Glutamatergic neuron (in vitro differentiated cells): ENCODE measurements around the gene ADSS1. TPM values are rescaled to one million over a fixed set of nuclear protein-coding genes. Genes with fewer than 3 reads are reported as not detected.

Experiments
- DNase-seq: peaks from one replicate; pipeline ENCODE4 v3.0.0; 2022
- H3K27ac Mint-ChIP-seq: one replicate; pipeline ENCODE4 v1.8.0; 2020; ENCODE audit warnings: mild to moderate bottlenecking, mixed read lengths, inconsistent platforms; ENCODE audit not compliant: unreplicated experiment
- H3K27me3 Mint-ChIP-seq: one replicate; pipeline ENCODE4 v1.8.0; 2020; ENCODE audit warnings: mild to moderate bottlenecking, moderate library complexity, mixed read lengths, inconsistent platforms; ENCODE audit not compliant: unreplicated experiment
- H3K36me3 Mint-ChIP-seq: one replicate; pipeline ENCODE4 v1.8.0; 2020; ENCODE audit warnings: mild to moderate bottlenecking, mixed read lengths, inconsistent platforms; ENCODE audit not compliant: unreplicated experiment
- H3K4me1 Mint-ChIP-seq: one replicate; pipeline ENCODE4 v1.8.0; 2020; ENCODE audit warnings: mild to moderate bottlenecking, low read depth, mixed read lengths, inconsistent platforms; ENCODE audit not compliant: unreplicated experiment
- H3K4me3 Mint-ChIP-seq: one replicate; pipeline ENCODE4 v1.8.0; 2020; ENCODE audit warnings: mild to moderate bottlenecking, mixed read lengths, inconsistent platforms; ENCODE audit not compliant: unreplicated experiment
- H3K9me3 Mint-ChIP-seq: one replicate; pipeline ENCODE4 v1.8.0; 2020; ENCODE audit warnings: mild to moderate bottlenecking, moderate library complexity, mixed read lengths, inconsistent platforms; ENCODE audit not compliant: unreplicated experiment
- CTCF ChIP-seq: fragments of 200-600 bp; sonication (generic); IDR thresholded peaks from one replicate; pipeline ENCODE4 v1.5.0; 2021; ENCODE audit not compliant: partially characterized antibody, unreplicated experiment
- total RNA-seq: library from RNA; stranded (reverse); fragmentation: NEBNext Ultra II Directional; extraction: Animal tissue kit (Norgen Biotek cat#: 25700); gene quantifications from one replicate; pipeline ENCODE4 v1.2.1, GENCODE V29; 2021; ENCODE audit not compliant: unreplicated experiment

ADSS1 gene
- total RNA-seq, 1 donor from 2014 or later = 45.1 TPM

GRCh38 chr14:104739546-104740516 is 15.8 kb downstream of the ADSS1 start:
- no peaks in the 10 kb centered on the region for H3K36me3 Mint-ChIP-seq
- peaks cover 3% of the 10 kb centered on the region for H3K4me1 Mint-ChIP-seq
- peaks cover 9% of the 10 kb centered on the region for H3K27me3 Mint-ChIP-seq
- no peak for TF ChIP-seq CTCF
- peaks cover 8% of the 10 kb centered on the region for H3K9me3 Mint-ChIP-seq
- no peak overlapping the region for H3K4me3 Mint-ChIP-seq
- DNase-seq = no peak
- no peak overlapping the region for H3K27ac Mint-ChIP-seq

GRCh38 chr14:104741108-104741802 is 17.2 kb downstream of the ADSS1 start:
- no peak for TF ChIP-seq CTCF

GRCh38 chr14:104741803-104742251 is 17.8 kb downstream of the ADSS1 start:
- no peak overlapping the region for H3K27ac Mint-ChIP-seq

More at GRCh38 chr14:104741108-104741802, 17.2 kb downstream of the ADSS1 start:
- Mint-ChIP-seq H3K4me3 (no peak overlapping the region), H3K9me3 (peaks cover 4% of the 10 kb centered on the region), H3K27me3 (peaks cover 7% of the 10 kb centered on the region), H3K36me3 (no peaks in the 10 kb centered on the region), H3K27ac (no peak overlapping the region), H3K4me1 (peaks cover 3% of the 10 kb centered on the region)
- no peak for DNase-seq

GRCh38 chr14:104742586-104743455 is 18.8 kb downstream of the ADSS1 start:
- no peak for DNase-seq
- TF ChIP-seq CTCF = no peak
- Mint-ChIP-seq H3K27ac (no peak overlapping the region), H3K4me1 (peaks cover 7% of the 10 kb centered on the region), H3K4me3 (no peak overlapping the region), H3K9me3 (peaks cover 4% of the 10 kb centered on the region), H3K36me3 (no peaks in the 10 kb centered on the region), H3K27me3 (peaks cover 7% of the 10 kb centered on the region)

More at GRCh38 chr14:104741803-104742251, 17.8 kb downstream of the ADSS1 start:
- H3K9me3 Mint-ChIP-seq = peaks cover 4% of the 10 kb centered on the region
- H3K4me3 Mint-ChIP-seq = no peak overlapping the region
- H3K27me3 Mint-ChIP-seq = peaks cover 7% of the 10 kb centered on the region
- DNase-seq = no peak
- H3K36me3 Mint-ChIP-seq = no peaks in the 10 kb centered on the region
- peaks cover 7% of the 10 kb centered on the region for H3K4me1 Mint-ChIP-seq
- TF ChIP-seq CTCF = no peak
